Liver (tissue), 9 donors: Measurements from ENCODE around the gene TM7SF2. TPM values are rescaled to one million over a fixed set of nuclear protein-coding genes. Genes with fewer than 3 reads are reported as not detected.

Source experiments
- DNase-seq: peaks from one replicate; pipeline ENCODE4 v3.0.0-alpha.2; 2017; ENCODE audit warnings: low spot score
- H3K27ac ChIP-seq, 2 donors: one replicate each; pipeline ENCODE4 v1.7.0; 2013; ENCODE audit warnings: inconsistent platforms in 2 of 2, low read length in 2 of 2, control low read depth in 1 of 2, low read depth in 1 of 2, mild to moderate bottlenecking in 1 of 2
- H3K27me3 ChIP-seq, 4 donors: one replicate each; pipeline versions ENCODE4 v1.6.1 to v1.7.0; 2013; ENCODE audit warnings: low read length in 3 of 4, inconsistent platforms in 1 of 4, mild to moderate bottlenecking in 1 of 4, moderate library complexity in 1 of 4; ENCODE audit not compliant: control insufficient read depth in 4 of 4, insufficient read depth in 4 of 4
- H3K36me3 ChIP-seq, 4 donors: one replicate each; pipeline versions ENCODE4 v1.6.1 to v1.7.0; 2013; ENCODE audit warnings: low read length in 3 of 4, mild to moderate bottlenecking in 3 of 4, low read depth in 1 of 4, moderate library complexity in 1 of 4; ENCODE audit not compliant: control insufficient read depth in 4 of 4, insufficient read depth in 3 of 4
- H3K4me1 ChIP-seq, 4 donors: one replicate each; pipeline versions ENCODE4 v1.6.1 to v1.7.0; 2013; ENCODE audit warnings: low read length in 3 of 4, mild to moderate bottlenecking in 3 of 4, moderate library complexity in 1 of 4; ENCODE audit not compliant: control insufficient read depth in 4 of 4, insufficient read depth in 4 of 4
- H3K4me3 ChIP-seq, 3 donors: one replicate each; pipeline versions ENCODE4 v1.6.1 to v1.7.0; 2013; ENCODE audit warnings: low read length in 3 of 3, control low read depth in 1 of 3, low read depth in 1 of 3, mild to moderate bottlenecking in 1 of 3
- H3K9ac ChIP-seq, 2 donors: one replicate each; pipeline ENCODE4 v1.7.0; 2013; ENCODE audit warnings: low read length in 2 of 2, mild to moderate bottlenecking in 2 of 2, moderate library complexity in 2 of 2, control low read depth in 1 of 2, low read depth in 1 of 2
- H3K9me3 ChIP-seq, 4 donors: one replicate each; pipeline versions ENCODE4 v1.6.1 to v1.7.0; 2013; ENCODE audit warnings: low read length in 3 of 4; ENCODE audit not compliant: control insufficient read depth in 4 of 4
- EGR1 ChIP-seq, 2 donors: IDR thresholded peaks; 2 replicates each; pipeline ENCODE4 v1.6.1; 2016 to 2018; ENCODE audit warnings: antibody characterized with exemption in 2 of 2, low read depth in 2 of 2
- FOXA1 ChIP-seq: IDR thresholded peaks from 2 replicates; pipeline ENCODE4 v1.6.1; 2016; ENCODE audit warnings: antibody characterized with exemption
- FOXA2 ChIP-seq: IDR thresholded peaks from 2 replicates; pipeline ENCODE4 v1.6.1; 2016; ENCODE audit warnings: antibody characterized with exemption
- GABPA ChIP-seq, 2 donors: IDR thresholded peaks in 1 of 2; conservative IDR thresholded peaks in 1 of 2; 2 replicates each; pipeline ENCODE4 v1.6.1; 2016; ENCODE audit warnings: antibody characterized with exemption in 2 of 2, mild to moderate bottlenecking in 1 of 2, moderate library complexity in 1 of 2
- HNF4A ChIP-seq, 2 donors: conservative IDR thresholded peaks; 2 replicates each; pipeline ENCODE4 v1.6.1; 2016; ENCODE audit warnings: antibody characterized with exemption in 2 of 2, mild to moderate bottlenecking in 2 of 2
- HNF4G ChIP-seq: IDR thresholded peaks from 2 replicates; pipeline ENCODE4 v1.6.1; 2016; ENCODE audit warnings: antibody characterized with exemption
- JUND ChIP-seq, 2 donors: IDR thresholded peaks; 2 replicates each; pipeline ENCODE4 v1.6.1; 2016; ENCODE audit warnings: antibody characterized with exemption in 2 of 2
- NR2F2 ChIP-seq: IDR thresholded peaks from 2 replicates; pipeline ENCODE4 v1.6.1; 2016; ENCODE audit warnings: antibody characterized with exemption
- RAD21 ChIP-seq, 2 donors: IDR thresholded peaks; 2 replicates each; pipeline ENCODE4 v1.6.1; 2016; ENCODE audit warnings: antibody characterized with exemption in 2 of 2, mild to moderate bottlenecking in 2 of 2
- RXRA ChIP-seq, 2 donors: IDR thresholded peaks; 2 replicates each; pipeline ENCODE4 v1.6.1; 2017 to 2018; ENCODE audit warnings: antibody characterized with exemption in 2 of 2, mild to moderate bottlenecking in 1 of 2
- SP1 ChIP-seq: IDR thresholded peaks from 2 replicates; pipeline ENCODE4 v1.6.1; 2018; ENCODE audit warnings: antibody characterized with exemption, mild to moderate bottlenecking
- YY1 ChIP-seq: IDR thresholded peaks from 2 replicates; pipeline ENCODE4 v1.6.1; 2016; ENCODE audit warnings: antibody characterized with exemption, mild to moderate bottlenecking
- WGBS: extraction: QIAGEN DNeasy Blood & Tissue Kit; methylation state at CpG from one replicate; pipeline ENCODE4 v1.1.7; 2013; 5-methylcytosine and 5-hydroxymethylcytosine counted together
- polyA plus RNA-seq, 2 donors: library from polyadenylated mRNA; stranded (reverse) in 1 of 2; unstranded in 1 of 2; fragments of 200-250 nt in 1 of 2; fragments of >200 nt in 1 of 2; fragmentation: Nextera tagmentation in 1 of 2; extraction: Ambion mirVana in 1 of 2; gene quantifications; one replicate each; pipeline versions ENCODE4 v1.2.1 to v1.2.3, GENCODE V29; 2013 to 2015
- total RNA-seq, 2 donors: library from RNA; depleted of rRNA; stranded (reverse); fragments of >200 nt; gene quantifications; one replicate each; pipeline ENCODE4 v1.2.3, GENCODE V29; 2014
- TF ChIP-seq, protein P1 (sequence below): IDR thresholded peaks from 2 replicates; pipeline ENCODE4 v1.6.1; 2016; ENCODE audit warnings: antibody characterized with exemption, mild to moderate bottlenecking
- TF ChIP-seq, protein P2 (sequence below): IDR thresholded peaks from 2 replicates; pipeline ENCODE4 v1.6.1; 2016; ENCODE audit warnings: antibody characterized with exemption
- TF ChIP-seq, protein P3 (sequence below): IDR thresholded peaks from 2 replicates; pipeline ENCODE4 v1.6.1; 2016; ENCODE audit warnings: antibody characterized with exemption
- donor health status: healthy.
- donor health status: healthy.
- donor health status: healthy.
- donor health status: healthy.
- donor health status: healthy.

Gene TM7SF2
- total and polyA plus RNA-seq, 4 donors: 39.0 to 337 (median 89.1) TPM

DNA sequence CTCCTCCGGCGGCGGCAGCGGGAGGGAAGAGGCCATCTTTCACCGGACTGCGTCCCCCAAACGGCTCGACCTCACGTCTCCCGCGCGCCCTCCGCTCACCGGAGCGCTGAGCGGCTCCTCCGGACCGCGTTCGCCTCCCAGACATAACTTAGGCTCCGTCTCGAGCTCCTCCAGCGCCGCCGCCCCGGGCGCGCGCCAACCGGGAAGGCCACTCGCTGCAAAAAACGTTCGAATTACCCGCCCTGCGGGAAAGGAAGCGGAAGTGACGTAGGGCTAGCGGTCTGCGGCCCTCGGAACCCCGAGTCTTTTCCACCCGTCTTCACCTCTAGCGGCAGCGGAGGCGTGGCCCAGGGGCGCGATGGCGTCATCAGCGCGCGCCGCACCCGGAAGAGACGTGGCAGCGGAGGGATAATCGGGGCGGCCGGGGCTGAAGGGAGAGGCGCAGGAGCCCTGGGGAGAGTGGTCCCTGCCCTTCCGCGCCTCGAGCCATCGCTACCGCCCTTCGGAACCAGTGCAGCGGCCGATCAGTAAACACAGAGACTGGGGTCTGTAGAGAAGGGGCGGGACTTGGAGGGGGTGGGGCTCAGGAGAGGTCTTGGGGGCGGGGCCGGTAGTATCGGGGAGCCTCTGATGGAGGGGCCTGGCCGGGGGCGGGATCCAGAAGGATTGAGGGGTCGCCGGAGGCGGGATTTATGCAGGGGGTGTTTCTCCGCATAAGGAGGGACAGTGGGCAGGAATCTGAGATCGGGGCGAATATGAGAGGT is 27.7 kb upstream of the TM7SF2 start, which contains the start of the genes CDCA5 and ZFPL1:
CDCA5 (minus strand) TSS at position 207 of the 764 bp plus-strand sequence; CDS start at position 145, 62 bp downstream.
ZFPL1 (plus strand) TSS at position 389 of the 764 bp plus-strand sequence. CDS start 477 bp downstream, outside the sequence.
- H3K9me3 ChIP-seq: no peaks in the 10 kb centered on the region
- WGBS: under 1% methylated on average over 79 of the region's 79 CpGs
- H3K9ac ChIP-seq: peak within 1 kb of the TSS; percentile 79 to 91
- TF ChIP-seq FOXA2: no peak
- TF ChIP-seq RXRA (IDR thresholded peaks at IDR 0.05): peak; percentile 39 to 42
- TF ChIP-seq HNF4G: no peak
- peak; percentile 21 for TF ChIP-seq FOXA1
- peak; percentile 84 for TF ChIP-seq SP1
- TF ChIP-seq GABPA (IDR thresholded peaks at IDR 0.05 in 1 of 2, conservative IDR thresholded peaks at IDR 0.05 in 1 of 2): peak; percentile 93 to 99
- TF ChIP-seq, protein P1, sequence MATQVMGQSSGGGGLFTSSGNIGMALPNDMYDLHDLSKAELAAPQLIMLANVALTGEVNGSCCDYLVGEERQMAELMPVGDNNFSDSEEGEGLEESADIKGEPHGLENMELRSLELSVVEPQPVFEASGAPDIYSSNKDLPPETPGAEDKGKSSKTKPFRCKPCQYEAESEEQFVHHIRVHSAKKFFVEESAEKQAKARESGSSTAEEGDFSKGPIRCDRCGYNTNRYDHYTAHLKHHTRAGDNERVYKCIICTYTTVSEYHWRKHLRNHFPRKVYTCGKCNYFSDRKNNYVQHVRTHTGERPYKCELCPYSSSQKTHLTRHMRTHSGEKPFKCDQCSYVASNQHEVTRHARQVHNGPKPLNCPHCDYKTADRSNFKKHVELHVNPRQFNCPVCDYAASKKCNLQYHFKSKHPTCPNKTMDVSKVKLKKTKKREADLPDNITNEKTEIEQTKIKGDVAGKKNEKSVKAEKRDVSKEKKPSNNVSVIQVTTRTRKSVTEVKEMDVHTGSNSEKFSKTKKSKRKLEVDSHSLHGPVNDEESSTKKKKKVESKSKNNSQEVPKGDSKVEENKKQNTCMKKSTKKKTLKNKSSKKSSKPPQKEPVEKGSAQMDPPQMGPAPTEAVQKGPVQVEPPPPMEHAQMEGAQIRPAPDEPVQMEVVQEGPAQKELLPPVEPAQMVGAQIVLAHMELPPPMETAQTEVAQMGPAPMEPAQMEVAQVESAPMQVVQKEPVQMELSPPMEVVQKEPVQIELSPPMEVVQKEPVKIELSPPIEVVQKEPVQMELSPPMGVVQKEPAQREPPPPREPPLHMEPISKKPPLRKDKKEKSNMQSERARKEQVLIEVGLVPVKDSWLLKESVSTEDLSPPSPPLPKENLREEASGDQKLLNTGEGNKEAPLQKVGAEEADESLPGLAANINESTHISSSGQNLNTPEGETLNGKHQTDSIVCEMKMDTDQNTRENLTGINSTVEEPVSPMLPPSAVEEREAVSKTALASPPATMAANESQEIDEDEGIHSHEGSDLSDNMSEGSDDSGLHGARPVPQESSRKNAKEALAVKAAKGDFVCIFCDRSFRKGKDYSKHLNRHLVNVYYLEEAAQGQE: peak; percentile 39
- TF ChIP-seq, protein P2, sequence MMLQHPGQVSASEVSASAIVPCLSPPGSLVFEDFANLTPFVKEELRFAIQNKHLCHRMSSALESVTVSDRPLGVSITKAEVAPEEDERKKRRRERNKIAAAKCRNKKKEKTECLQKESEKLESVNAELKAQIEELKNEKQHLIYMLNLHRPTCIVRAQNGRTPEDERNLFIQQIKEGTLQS: peak; percentile 44
- TF ChIP-seq EGR1 (IDR thresholded peaks at IDR 0.05; ENCODE audit: low read depth in 2 of 2): peak; percentile 55 to 90
- peak; percentile 49 for TF ChIP-seq NR2F2
- peak in 1 of 2 donors; percentile 41 for TF ChIP-seq JUND (IDR thresholded peaks at IDR 0.05)
- peak; percentile 83 for TF ChIP-seq YY1
- TF ChIP-seq, protein P3, sequence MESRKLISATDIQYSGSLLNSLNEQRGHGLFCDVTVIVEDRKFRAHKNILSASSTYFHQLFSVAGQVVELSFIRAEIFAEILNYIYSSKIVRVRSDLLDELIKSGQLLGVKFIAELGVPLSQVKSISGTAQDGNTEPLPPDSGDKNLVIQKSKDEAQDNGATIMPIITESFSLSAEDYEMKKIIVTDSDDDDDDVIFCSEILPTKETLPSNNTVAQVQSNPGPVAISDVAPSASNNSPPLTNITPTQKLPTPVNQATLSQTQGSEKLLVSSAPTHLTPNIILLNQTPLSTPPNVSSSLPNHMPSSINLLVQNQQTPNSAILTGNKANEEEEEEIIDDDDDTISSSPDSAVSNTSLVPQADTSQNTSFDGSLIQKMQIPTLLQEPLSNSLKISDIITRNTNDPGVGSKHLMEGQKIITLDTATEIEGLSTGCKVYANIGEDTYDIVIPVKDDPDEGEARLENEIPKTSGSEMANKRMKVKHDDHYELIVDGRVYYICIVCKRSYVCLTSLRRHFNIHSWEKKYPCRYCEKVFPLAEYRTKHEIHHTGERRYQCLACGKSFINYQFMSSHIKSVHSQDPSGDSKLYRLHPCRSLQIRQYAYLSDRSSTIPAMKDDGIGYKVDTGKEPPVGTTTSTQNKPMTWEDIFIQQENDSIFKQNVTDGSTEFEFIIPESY: peak; percentile 81
- TF ChIP-seq HNF4A (conservative IDR thresholded peaks at IDR 0.05): no peak
- peak in 1 of 2 donors; percentile 44 for TF ChIP-seq RAD21 (IDR thresholded peaks at IDR 0.05)
- H3K27ac ChIP-seq: peak within 1 kb of the TSS; percentile 80 to 89
- peaks cover 5 to 32% (median 10%) of the 10 kb centered on the region in 4 donors for H3K36me3 ChIP-seq
- peak within 1 kb of the TSS; percentile 75 to 96 (median 80) for H3K4me3 ChIP-seq
- no peaks in the 10 kb centered on the region for H3K27me3 ChIP-seq
- H3K4me1 ChIP-seq: peaks cover 10 to 23% (median 18%) of the 10 kb centered on the region in 4 donors
- peak; percentile 96 for DNase-seq
